Osteoblast (primary cell): ENCODE results near the gene RAD23A. TPM values are rescaled to one million over a fixed set of nuclear protein-coding genes. Genes with fewer than 3 reads are reported as not detected.

Experiments
- DNase-seq: peaks from one replicate; pipeline ENCODE4 v3.0.0; 2011; ENCODE audit warnings: low spot score, mixed read lengths; ENCODE audit not compliant: insufficient read length; ENCODE audit errors: missing footprints
- H2AFZ ChIP-seq: 2 replicates; pipeline ENCODE4 v1.6.0; 2011; ENCODE audit warnings: mild to moderate bottlenecking, low read length
- H3K27ac ChIP-seq: 2 replicates; pipeline ENCODE4 v1.5.1; 2011; ENCODE audit warnings: mild to moderate bottlenecking, low read depth, low read length, moderate library complexity
- H3K27me3 ChIP-seq: 2 replicates; pipeline ENCODE4 v1.6.0; 2012; ENCODE audit warnings: mild to moderate bottlenecking, control low read depth, inconsistent platforms, low read length, moderate library complexity; ENCODE audit not compliant: insufficient read depth
- H3K36me3 ChIP-seq: 2 replicates; pipeline ENCODE4 v1.5.1; 2011; ENCODE audit warnings: mild to moderate bottlenecking, low read length, control low read depth, moderate library complexity; ENCODE audit not compliant: insufficient read depth
- H3K4me1 ChIP-seq: 2 replicates; pipeline ENCODE4 v1.5.1; 2011; ENCODE audit warnings: mild to moderate bottlenecking, low read length, control low read depth, moderate library complexity; ENCODE audit not compliant: insufficient read depth
- H3K4me2 ChIP-seq: 2 replicates; pipeline ENCODE4 v1.6.0; 2011; ENCODE audit warnings: mild to moderate bottlenecking, low read length; ENCODE audit not compliant: insufficient read depth
- H3K4me3 ChIP-seq: fragments of 200-600 bp; sonication (generic); 3 replicates; pipeline ENCODE4 v1.5.1; 2012; ENCODE audit warnings: mild to moderate bottlenecking, low read length, inconsistent platforms; ENCODE audit not compliant: insufficient read depth
- H3K79me2 ChIP-seq: 2 replicates; pipeline ENCODE4 v1.6.0; 2012; ENCODE audit warnings: mild to moderate bottlenecking, low read length, control low read depth, inconsistent platforms; ENCODE audit not compliant: insufficient read depth
- H3K9me3 ChIP-seq: 2 replicates; pipeline ENCODE4 v1.5.1; 2011; ENCODE audit warnings: low read depth, low read length, control low read depth
- H4K20me1 ChIP-seq: 2 replicates; pipeline ENCODE4 v1.6.0; 2012; ENCODE audit warnings: mild to moderate bottlenecking, low read length, control low read depth; ENCODE audit not compliant: insufficient read depth
- total RNA-seq: library from RNA; depleted of rRNA; stranded (reverse); fragments of >200 nt; gene quantifications from 2 replicates; pipeline ENCODE4 v1.2.3, GENCODE V29; 2012
- TF ChIP-seq, protein P1 (sequence below): IDR thresholded peaks from 2 replicates; pipeline ENCODE4 v1.5.1; 2011; ENCODE audit warnings: mild to moderate bottlenecking, low read depth, low read length, moderate library complexity; ENCODE audit errors: extremely low read depth

RAD23A gene
- total RNA-seq, 1 donor: 84.0 TPM

DNA sequence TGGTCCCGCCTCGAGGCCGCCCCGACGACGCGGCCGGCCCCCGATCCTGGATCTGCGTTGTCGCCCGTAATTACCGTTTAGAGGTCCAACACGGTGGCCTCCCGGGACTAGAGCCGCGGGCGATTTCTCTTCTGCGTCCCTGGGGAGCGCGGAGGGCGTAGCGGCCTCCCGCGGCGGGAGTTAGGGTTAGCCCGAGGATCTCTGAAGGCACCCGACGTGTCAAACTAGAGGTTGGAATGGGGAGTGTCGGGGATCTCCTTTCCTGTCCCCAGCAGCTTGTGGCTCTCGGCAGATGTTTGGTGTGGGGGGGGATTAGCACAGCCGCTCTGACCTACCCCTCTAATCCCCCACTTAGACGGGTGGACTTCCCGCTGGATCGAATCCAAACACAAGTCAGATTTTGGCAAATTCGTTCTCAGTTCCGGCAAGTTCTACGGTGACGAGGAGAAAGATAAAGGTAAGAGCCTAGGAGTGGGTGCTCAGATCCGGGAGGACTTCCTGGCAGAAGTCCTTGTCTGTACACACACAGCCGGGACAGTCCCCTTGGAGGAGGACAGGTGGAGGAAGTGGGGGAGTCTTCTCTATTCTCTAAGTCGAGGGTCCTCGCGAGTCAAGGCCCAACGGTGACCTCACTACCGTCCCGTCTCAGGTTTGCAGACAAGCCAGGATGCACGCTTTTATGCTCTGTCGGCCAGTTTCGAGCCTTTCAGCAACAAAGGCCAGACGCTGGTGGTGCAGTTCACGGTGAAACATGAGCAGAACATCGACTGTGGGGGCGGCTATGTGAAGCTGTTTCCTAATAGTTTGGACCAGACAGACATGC lies 6.7 kb upstream of the RAD23A start:
- Histone ChIP-seq H3K27ac (peak overlapping the region; percentile 87), H3K27me3 (no peaks in the 10 kb centered on the region), H3K36me3 (peaks cover 44% of the 10 kb centered on the region), H3K4me3 (peak overlapping the region; percentile 100), H4K20me1 (peaks cover 47% of the 10 kb centered on the region), H3K4me2 (peak overlapping the region; percentile 93), H3K9me3 (no peaks in the 10 kb centered on the region), H3K4me1 (peaks cover 29% of the 10 kb centered on the region), H3K79me2 (peaks cover 50% of the 10 kb centered on the region), H2AFZ (no peak overlapping the region)
- peak; percentile 94 for DNase-seq
- TF ChIP-seq, protein P1, sequence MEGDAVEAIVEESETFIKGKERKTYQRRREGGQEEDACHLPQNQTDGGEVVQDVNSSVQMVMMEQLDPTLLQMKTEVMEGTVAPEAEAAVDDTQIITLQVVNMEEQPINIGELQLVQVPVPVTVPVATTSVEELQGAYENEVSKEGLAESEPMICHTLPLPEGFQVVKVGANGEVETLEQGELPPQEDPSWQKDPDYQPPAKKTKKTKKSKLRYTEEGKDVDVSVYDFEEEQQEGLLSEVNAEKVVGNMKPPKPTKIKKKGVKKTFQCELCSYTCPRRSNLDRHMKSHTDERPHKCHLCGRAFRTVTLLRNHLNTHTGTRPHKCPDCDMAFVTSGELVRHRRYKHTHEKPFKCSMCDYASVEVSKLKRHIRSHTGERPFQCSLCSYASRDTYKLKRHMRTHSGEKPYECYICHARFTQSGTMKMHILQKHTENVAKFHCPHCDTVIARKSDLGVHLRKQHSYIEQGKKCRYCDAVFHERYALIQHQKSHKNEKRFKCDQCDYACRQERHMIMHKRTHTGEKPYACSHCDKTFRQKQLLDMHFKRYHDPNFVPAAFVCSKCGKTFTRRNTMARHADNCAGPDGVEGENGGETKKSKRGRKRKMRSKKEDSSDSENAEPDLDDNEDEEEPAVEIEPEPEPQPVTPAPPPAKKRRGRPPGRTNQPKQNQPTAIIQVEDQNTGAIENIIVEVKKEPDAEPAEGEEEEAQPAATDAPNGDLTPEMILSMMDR: no peak

DNA sequence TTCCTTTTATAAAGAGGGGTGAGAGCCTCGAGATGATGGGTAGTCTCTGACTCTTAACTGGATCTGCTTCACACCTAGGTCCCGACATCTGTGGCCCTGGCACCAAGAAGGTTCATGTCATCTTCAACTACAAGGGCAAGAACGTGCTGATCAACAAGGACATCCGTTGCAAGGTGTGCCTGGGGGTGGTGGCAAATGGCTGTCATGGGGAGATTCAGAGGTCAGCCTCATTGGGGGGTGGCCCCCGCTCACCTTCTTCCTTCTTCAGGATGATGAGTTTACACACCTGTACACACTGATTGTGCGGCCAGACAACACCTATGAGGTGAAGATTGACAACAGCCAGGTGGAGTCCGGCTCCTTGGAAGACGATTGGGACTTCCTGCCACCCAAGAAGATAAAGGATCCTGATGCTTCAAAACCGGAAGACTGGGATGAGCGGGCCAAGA lies 5.7 kb upstream of the RAD23A start:
- no peaks in the 10 kb centered on the region for H3K9me3 ChIP-seq
- peak; percentile 10 for DNase-seq
- peaks cover 50% of the 10 kb centered on the region for H3K79me2 ChIP-seq
- no peaks in the 10 kb centered on the region for H3K27me3 ChIP-seq
- peak overlapping the region; percentile 93 for H3K4me2 ChIP-seq
- H3K36me3 ChIP-seq: peaks cover 55% of the 10 kb centered on the region
- peak overlapping the region; percentile 100 for H3K4me3 ChIP-seq
- TF ChIP-seq, protein P1: no peak
- no peak overlapping the region for H2AFZ ChIP-seq
- H3K27ac ChIP-seq: peak overlapping the region; percentile 87
- H4K20me1 ChIP-seq: peaks cover 51% of the 10 kb centered on the region
- peaks cover 29% of the 10 kb centered on the region for H3K4me1 ChIP-seq

DNA sequence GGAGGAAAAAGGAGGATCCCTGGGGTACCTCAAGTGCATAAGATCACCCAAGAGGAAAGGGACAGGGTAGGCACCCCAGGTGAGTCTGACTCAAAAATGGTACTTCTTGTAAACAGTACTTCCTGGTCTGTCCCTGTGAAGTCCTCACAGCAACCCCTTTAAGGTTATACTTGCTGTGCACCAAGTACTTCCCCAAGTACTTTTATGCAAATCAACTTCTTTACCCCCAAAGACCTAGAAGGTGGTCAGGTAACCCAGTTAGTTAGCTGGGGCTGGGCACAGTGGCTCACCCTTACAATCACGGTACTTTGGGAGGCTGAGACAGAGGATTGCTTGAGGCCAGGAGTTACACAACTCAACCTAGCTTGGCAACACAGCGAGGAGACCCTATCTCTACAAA lies 4.8 kb upstream of the RAD23A start:
- H3K36me3 ChIP-seq: peaks cover 59% of the 10 kb centered on the region

More for the DNA sequence above, 4.8 kb upstream of the RAD23A start:
- peak overlapping the region; percentile 93 for H3K4me2 ChIP-seq
- peak overlapping the region; percentile 87 for H3K27ac ChIP-seq
- H4K20me1 ChIP-seq: peaks cover 54% of the 10 kb centered on the region
- H3K9me3 ChIP-seq: no peaks in the 10 kb centered on the region
- peak; percentile 3 for DNase-seq
- TF ChIP-seq, protein P1: no peak
- H3K4me1 ChIP-seq: peaks cover 29% of the 10 kb centered on the region
- peaks cover 50% of the 10 kb centered on the region for H3K79me2 ChIP-seq
- peak overlapping the region; percentile 100 for H3K4me3 ChIP-seq
- no peak overlapping the region for H2AFZ ChIP-seq
- no peaks in the 10 kb centered on the region for H3K27me3 ChIP-seq
